Hepatocyte (in vitro differentiated cells): ENCODE data around the gene APBB1.

Experiments
- EZH2 ChIP-seq: fragments of 200-600 bp; sonication (generic); IDR thresholded peaks from 2 replicates; pipeline ENCODE4 v1.6.1; 2016; ENCODE audit warnings: antibody characterized with exemption, mild to moderate bottlenecking, borderline replicate concordance
- TF ChIP-seq, protein P1 (sequence below): fragments of 200-600 bp; sonication (generic); IDR thresholded peaks from 2 replicates; pipeline ENCODE4 v1.5.1; 2016; ENCODE audit warnings: antibody characterized with exemption, mild to moderate bottlenecking; ENCODE audit not compliant: poor library complexity

DNA sequence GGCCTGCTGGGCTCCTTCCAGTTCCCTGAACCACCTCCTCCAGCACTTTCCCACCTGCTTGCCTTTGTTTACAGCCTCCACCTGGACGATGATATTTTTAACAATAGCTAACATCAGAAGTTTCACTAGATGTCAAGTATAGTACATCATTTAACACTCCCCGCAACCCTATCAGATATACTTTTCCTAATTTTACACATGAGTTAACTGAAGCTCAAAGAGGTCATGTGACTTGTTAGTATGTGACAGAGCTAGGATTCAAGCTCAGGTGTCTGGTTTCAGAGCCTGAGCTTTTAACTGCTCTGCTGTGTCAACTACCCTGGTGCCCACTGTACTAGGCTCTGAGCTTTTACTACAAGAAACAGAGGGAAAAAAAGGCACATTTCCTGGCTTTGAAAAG lies 36.2 kb upstream of the APBB1 start:
- TF ChIP-seq, protein P1, sequence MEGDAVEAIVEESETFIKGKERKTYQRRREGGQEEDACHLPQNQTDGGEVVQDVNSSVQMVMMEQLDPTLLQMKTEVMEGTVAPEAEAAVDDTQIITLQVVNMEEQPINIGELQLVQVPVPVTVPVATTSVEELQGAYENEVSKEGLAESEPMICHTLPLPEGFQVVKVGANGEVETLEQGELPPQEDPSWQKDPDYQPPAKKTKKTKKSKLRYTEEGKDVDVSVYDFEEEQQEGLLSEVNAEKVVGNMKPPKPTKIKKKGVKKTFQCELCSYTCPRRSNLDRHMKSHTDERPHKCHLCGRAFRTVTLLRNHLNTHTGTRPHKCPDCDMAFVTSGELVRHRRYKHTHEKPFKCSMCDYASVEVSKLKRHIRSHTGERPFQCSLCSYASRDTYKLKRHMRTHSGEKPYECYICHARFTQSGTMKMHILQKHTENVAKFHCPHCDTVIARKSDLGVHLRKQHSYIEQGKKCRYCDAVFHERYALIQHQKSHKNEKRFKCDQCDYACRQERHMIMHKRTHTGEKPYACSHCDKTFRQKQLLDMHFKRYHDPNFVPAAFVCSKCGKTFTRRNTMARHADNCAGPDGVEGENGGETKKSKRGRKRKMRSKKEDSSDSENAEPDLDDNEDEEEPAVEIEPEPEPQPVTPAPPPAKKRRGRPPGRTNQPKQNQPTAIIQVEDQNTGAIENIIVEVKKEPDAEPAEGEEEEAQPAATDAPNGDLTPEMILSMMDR: no peak
- TF ChIP-seq EZH2: no peak
